PC-9 (cell line): ENCODE measurements around the gene ZNF462. TPM values are rescaled to one million over a fixed set of nuclear protein-coding genes. Genes with fewer than 3 reads are reported as not detected.
A peak's percentile ranks its signal among the peaks of the same experiment; 100 is the strongest.

Experiments
- BruUV-seq: library from RNA; stranded (reverse); fragments of 400-500 nt; replicated peaks from 2 replicates; lab custom pipeline; 2021; lab: Mats Ljungman, UMichigan
- CTCF ChIA-PET: fragments of 300-600 bp; sonication (Branson Sonifier 250); formaldehyde crosslinking; loops from one replicate; lab custom pipeline; 2022; ENCODE audit warnings: antibody characterized with exemption; lab: Charles Lee
- POLR2A ChIA-PET: fragments of 300-600 bp; sonication (Branson Sonifier 250); formaldehyde crosslinking; loops from one replicate; lab custom pipeline; 2022; ENCODE audit warnings: antibody characterized with exemption; ENCODE audit not compliant: unreplicated experiment; lab: Charles Lee
- DNase-seq, 2 experiments: peaks; one replicate each; pipeline versions ENCODE4 v3.0.0 to v3.0.0-alpha.2; 2015 to 2022; ENCODE audit warnings: mixed read lengths in 1 of 2
- H2AFZ ChIP-seq: fragments of 200-600 bp; sonication (generic); 2 replicates; pipeline ENCODE4 v1.8.1; 2017; ENCODE audit warnings: antibody characterized with exemption
- H3F3A ChIP-seq: fragments of 200-600 bp; sonication (generic); 2 replicates; pipeline ENCODE4 v1.8.1; 2017; ENCODE audit warnings: antibody characterized with exemption, mild to moderate bottlenecking, low read depth; ENCODE audit not compliant: insufficient read depth
- H3K27ac ChIP-seq: fragments of 200-600 bp; sonication (generic); 2 replicates; pipeline ENCODE4 v1.6.1; 2016; ENCODE audit warnings: mixed run types
- H3K27me3 ChIP-seq: fragments of 200-600 bp; sonication (generic); 2 replicates; pipeline ENCODE4 v1.6.1; 2016; ENCODE audit warnings: low read depth, mixed run types; ENCODE audit not compliant: insufficient read depth
- H3K36me3 ChIP-seq: fragments of 200-600 bp; sonication (generic); 2 replicates; pipeline ENCODE4 v1.6.1; 2016; ENCODE audit warnings: low read depth, mixed run types
- H3K4me1 ChIP-seq: fragments of 200-600 bp; sonication (generic); replicated peaks from 2 replicates; pipeline ENCODE4 v1.6.1; 2016; ENCODE audit warnings: mixed run types; ENCODE audit not compliant: insufficient read depth
- H3K4me2 ChIP-seq: fragments of 200-600 bp; sonication (generic); 2 replicates; pipeline ENCODE4 v1.6.1; 2017; ENCODE audit warnings: mixed run types
- H3K4me3 ChIP-seq: fragments of 200-600 bp; sonication (generic); 2 replicates; pipeline ENCODE4 v1.6.1; 2016; ENCODE audit warnings: mixed run types
- H3K79me2 ChIP-seq: fragments of 200-600 bp; sonication (generic); 2 replicates; pipeline ENCODE4 v1.6.1; 2017; ENCODE audit warnings: low read depth, mixed run types
- H3K9me2 ChIP-seq: fragments of 200-600 bp; sonication (generic); 2 replicates; pipeline ENCODE4 v1.8.1; 2017; ENCODE audit warnings: mild to moderate bottlenecking; ENCODE audit not compliant: insufficient read depth
- H3K9me3 ChIP-seq: fragments of 200-600 bp; sonication (generic); 2 replicates; pipeline ENCODE4 v1.8.1; 2016; ENCODE audit warnings: low read depth; ENCODE audit not compliant: insufficient read depth
- H4K20me1 ChIP-seq: fragments of 200-600 bp; sonication (generic); 2 replicates; pipeline ENCODE4 v1.8.1; 2017; ENCODE audit not compliant: insufficient read depth
- EZH2 ChIP-seq: fragments of 200-600 bp; sonication (generic); IDR thresholded peaks from 2 replicates; pipeline ENCODE4 v1.8.0; 2017; ENCODE audit warnings: antibody characterized with exemption, low read depth
- intact Hi-C: fragments of 100-400 bp; cut with micrococcal nuclease; formaldehyde crosslinking; loops from one replicate; pipeline ENCODE4 v1.10.0; 2022; ENCODE audit not compliant: unreplicated experiment
- total RNA-seq: library from RNA; stranded (reverse); gene quantifications from 2 replicates; pipeline ENCODE4 v1.2.3, GENCODE V29; 2021
- TF ChIP-seq, protein P1 (sequence below): fragments of 200-600 bp; sonication (generic); conservative IDR thresholded peaks from 2 replicates; pipeline ENCODE4 v1.6.1; 2017; ENCODE audit warnings: mixed run types, antibody characterized with exemption, mild to moderate bottlenecking, moderate library complexity

ZNF462 gene
- total RNA-seq, 1 experiment from 2014 or later = 4.8 TPM

DNA sequence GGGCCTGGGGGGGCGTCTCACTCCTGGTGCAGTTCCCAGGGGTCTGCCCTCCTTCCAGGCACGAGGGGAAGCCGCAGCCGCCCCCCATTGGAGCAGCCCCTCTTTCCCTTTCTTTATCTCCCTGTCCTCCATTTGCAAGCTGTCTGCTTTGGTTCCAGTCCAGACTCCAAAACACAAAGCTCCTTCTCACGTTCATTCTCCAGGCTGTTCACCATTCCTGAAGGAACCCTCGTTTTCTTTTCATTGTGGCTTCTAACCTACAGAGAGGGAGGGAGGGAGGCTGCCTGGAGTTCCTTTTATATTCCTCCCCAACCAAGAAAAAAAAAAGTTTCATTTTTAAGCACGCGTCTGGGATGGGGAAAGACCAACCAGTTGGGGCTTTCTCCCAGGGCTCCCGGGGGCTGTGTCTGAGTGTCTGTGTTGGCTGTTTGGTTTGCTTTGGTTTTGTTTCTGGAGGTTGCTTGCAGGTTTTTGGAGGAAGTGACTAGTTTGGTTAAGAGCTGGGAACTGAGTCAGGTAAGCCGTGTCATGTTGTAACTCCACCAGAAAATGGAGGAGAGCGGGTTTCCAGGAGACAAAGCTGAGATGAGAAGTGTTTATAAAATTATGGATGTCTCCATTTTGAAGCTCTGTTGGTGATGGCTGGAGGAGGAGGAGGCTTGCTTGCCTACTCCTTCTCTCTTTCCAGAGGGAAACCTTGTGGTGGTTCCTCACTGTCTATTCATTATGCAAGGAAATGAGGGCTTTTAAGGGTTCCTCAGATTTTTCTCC is 1.6 kb downstream of the ZNF462 start:
- DNase-seq = no peak
- no peak overlapping the region for H3K27ac ChIP-seq
- H3K9me3 ChIP-seq = peaks cover 6% of the 10 kb centered on the region; the same call in 1 of the 2 replicates
- peak overlapping the region; percentile 97 for H3K4me2 ChIP-seq
- H3K9me2 ChIP-seq = no peaks in the 10 kb centered on the region
- no peaks in the 10 kb centered on the region for H3F3A ChIP-seq
- peaks cover 5% of the 10 kb centered on the region; the same call in 1 of the 2 replicates for H3K4me1 ChIP-seq
- H3K36me3 ChIP-seq = no peaks in the 10 kb centered on the region
- no TSS peak for BruUV-seq
- no peak for TF ChIP-seq EZH2
- TF ChIP-seq, protein P1, sequence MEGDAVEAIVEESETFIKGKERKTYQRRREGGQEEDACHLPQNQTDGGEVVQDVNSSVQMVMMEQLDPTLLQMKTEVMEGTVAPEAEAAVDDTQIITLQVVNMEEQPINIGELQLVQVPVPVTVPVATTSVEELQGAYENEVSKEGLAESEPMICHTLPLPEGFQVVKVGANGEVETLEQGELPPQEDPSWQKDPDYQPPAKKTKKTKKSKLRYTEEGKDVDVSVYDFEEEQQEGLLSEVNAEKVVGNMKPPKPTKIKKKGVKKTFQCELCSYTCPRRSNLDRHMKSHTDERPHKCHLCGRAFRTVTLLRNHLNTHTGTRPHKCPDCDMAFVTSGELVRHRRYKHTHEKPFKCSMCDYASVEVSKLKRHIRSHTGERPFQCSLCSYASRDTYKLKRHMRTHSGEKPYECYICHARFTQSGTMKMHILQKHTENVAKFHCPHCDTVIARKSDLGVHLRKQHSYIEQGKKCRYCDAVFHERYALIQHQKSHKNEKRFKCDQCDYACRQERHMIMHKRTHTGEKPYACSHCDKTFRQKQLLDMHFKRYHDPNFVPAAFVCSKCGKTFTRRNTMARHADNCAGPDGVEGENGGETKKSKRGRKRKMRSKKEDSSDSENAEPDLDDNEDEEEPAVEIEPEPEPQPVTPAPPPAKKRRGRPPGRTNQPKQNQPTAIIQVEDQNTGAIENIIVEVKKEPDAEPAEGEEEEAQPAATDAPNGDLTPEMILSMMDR = no peak
- H3K27me3 ChIP-seq = no peaks in the 10 kb centered on the region
- H3K79me2 ChIP-seq = no peaks in the 10 kb centered on the region
- ChIA-PET CTCF (interaction anchor here (0.6 to 0.7 kb wide), 3 partner anchors 25 to 1579 kb away, joined by 3 to 4 read pairs (median 3); no protein-coding TSS in a partner anchor), POLR2A (interaction anchor here (0.9 kb wide), 1 partner anchor 70 kb away, joined by 18 read pairs; no protein-coding TSS in a partner anchor)
- peak overlapping the region; percentile 97; the same call in 1 of the 2 replicates for H3K4me3 ChIP-seq
- peak overlapping the region; percentile 34; the same call in 1 of the 2 replicates for H2AFZ ChIP-seq
- H4K20me1 ChIP-seq = no peaks in the 10 kb centered on the region
- intact Hi-C loops = loop anchor here (2.0 to 10.0 kb wide), 4 partner anchors 56 to 260 kb away; no protein-coding TSS in a partner anchor

DNA sequence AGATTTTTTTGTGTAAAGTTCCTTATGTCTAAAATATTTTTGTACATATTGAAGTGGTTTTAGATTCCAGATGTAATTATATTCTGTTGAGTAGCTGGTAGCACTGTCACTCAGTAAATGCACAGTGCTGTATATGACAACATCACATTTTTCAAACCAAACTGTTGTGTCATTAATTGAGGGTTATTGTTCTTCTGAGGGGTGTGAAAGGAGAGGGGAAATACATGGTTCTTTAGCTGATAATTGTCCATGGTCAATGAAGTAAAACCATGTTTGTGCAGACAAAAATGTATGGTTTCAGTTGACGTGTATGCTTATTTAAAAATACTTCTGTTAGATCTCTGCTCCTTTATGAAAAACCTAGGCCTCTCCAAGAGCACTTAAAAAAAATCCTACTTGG is 3.3 kb downstream of the ZNF462 start:
- BruUV-seq = no TSS peak
- no peak overlapping the region for H3K4me3 ChIP-seq
- H2AFZ ChIP-seq = no peak overlapping the region
- no peak for DNase-seq
- peaks cover 5% of the 10 kb centered on the region; the same call in 1 of the 2 replicates for H3K4me1 ChIP-seq
- ChIA-PET CTCF (no interaction called here), POLR2A (no interaction called here)
- no peaks in the 10 kb centered on the region for H3F3A ChIP-seq
- TF ChIP-seq EZH2 = no peak
- TF ChIP-seq, protein P1 = no peak
- intact Hi-C loops = loop anchor here (10.0 kb wide), 2 partner anchors 179 to 259 kb away; no protein-coding TSS in a partner anchor
- peaks cover 6% of the 10 kb centered on the region; the same call in 1 of the 2 replicates for H3K9me3 ChIP-seq
- H3K79me2 ChIP-seq = no peaks in the 10 kb centered on the region
- H3K36me3 ChIP-seq = no peaks in the 10 kb centered on the region
- H3K27me3 ChIP-seq = no peaks in the 10 kb centered on the region
- no peak overlapping the region for H3K27ac ChIP-seq
- no peaks in the 10 kb centered on the region for H3K9me2 ChIP-seq
- H4K20me1 ChIP-seq = no peaks in the 10 kb centered on the region
- no peak overlapping the region for H3K4me2 ChIP-seq

DNA sequence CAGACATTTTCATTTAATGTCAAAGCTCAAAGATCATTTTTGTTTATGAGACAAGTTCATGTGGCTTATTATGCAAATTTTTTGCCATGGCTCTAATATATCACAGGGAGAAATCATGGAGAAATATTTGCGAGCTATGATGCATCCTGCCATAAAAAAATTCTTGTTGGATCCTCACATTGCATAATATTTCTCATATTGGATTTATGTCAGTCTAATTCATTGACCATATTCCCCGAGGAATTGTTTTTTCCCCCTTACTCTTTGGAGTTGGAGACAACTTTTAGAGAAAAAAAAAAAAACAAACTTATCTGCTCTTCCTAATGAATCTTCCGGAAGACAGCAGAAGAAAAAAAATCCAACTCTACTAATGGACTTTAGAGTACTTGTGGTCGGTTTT is 4.3 kb downstream of the ZNF462 start:
- intact Hi-C loops = loop anchor here (10.0 kb wide), 2 partner anchors 178 to 258 kb away; no protein-coding TSS in a partner anchor
- no peaks in the 10 kb centered on the region for H3K36me3 ChIP-seq
- no peaks in the 10 kb centered on the region for H3K9me2 ChIP-seq
- H2AFZ ChIP-seq = no peak overlapping the region
- no peak overlapping the region for H3K4me3 ChIP-seq
- no peak for TF ChIP-seq EZH2
- TF ChIP-seq, protein P1 = no peak
- no peak for DNase-seq
- POLR2A ChIA-PET = interaction anchor here (0.5 kb wide), 1 partner anchor 53 kb away, joined by 5 read pairs; no protein-coding TSS in a partner anchor
- H3K27me3 ChIP-seq = no peaks in the 10 kb centered on the region
- no peaks in the 10 kb centered on the region for H4K20me1 ChIP-seq
- CTCF ChIA-PET = no interaction called here
- BruUV-seq = no TSS peak
- peaks cover 6% of the 10 kb centered on the region; the same call in 1 of the 2 replicates for H3K9me3 ChIP-seq
- no peaks in the 10 kb centered on the region for H3K79me2 ChIP-seq
- no peaks in the 10 kb centered on the region for H3F3A ChIP-seq
- H3K4me2 ChIP-seq = no peak overlapping the region
- H3K4me1 ChIP-seq = peaks cover 5% of the 10 kb centered on the region; the same call in 1 of the 2 replicates
- no peak overlapping the region for H3K27ac ChIP-seq
